Stomach smooth muscle (tissue), 2 donors: ENCODE results near the gene CELA2B.
A peak's percentile ranks its signal among the peaks of the same experiment; 100 is the strongest.
"Not testable (repeated sequence)": the region's sequence is repeated elsewhere in the genome, so short reads cannot be mapped to it uniquely, and the experiment has no call there.

Experiments
- H3K27ac ChIP-seq: one replicate; pipeline ENCODE4 v1.7.0; 2013; ENCODE audit warnings: mild to moderate bottlenecking, low read length, inconsistent platforms
- H3K27me3 ChIP-seq, 2 donors: one replicate each; pipeline ENCODE4 v1.7.0; 2013; ENCODE audit warnings: low read length in 2 of 2; ENCODE audit not compliant: insufficient read depth in 2 of 2, control insufficient read depth in 1 of 2
- H3K36me3 ChIP-seq, 2 donors: one replicate each; pipeline ENCODE4 v1.7.0; 2013; ENCODE audit warnings: low read length in 2 of 2; ENCODE audit not compliant: control insufficient read depth in 2 of 2, insufficient read depth in 2 of 2
- H3K4me1 ChIP-seq: one replicate; pipeline ENCODE4 v1.7.0; 2013; ENCODE audit warnings: low read length; ENCODE audit not compliant: control insufficient read depth, insufficient read depth
- H3K4me3 ChIP-seq, 2 donors: one replicate each; pipeline ENCODE4 v1.7.0; 2013; ENCODE audit warnings: low read length in 2 of 2
- H3K9ac ChIP-seq, 2 donors: one replicate each; pipeline ENCODE4 v1.7.0; 2013; ENCODE audit warnings: low read length in 2 of 2, mild to moderate bottlenecking in 1 of 2
- H3K9me3 ChIP-seq, 2 donors: one replicate each; pipeline ENCODE4 v1.7.0; 2013; ENCODE audit warnings: low read length in 2 of 2; ENCODE audit not compliant: control insufficient read depth in 2 of 2
- donor health status: healthy.
- donor health status: Pancreatic carcinoma.

Gene CELA2B

GRCh38 chr1:15469361-15469760, 6.5 kb upstream of the CELA2B start:
- Histone ChIP-seq H3K9me3 (no peaks in the 10 kb centered on the region), H3K4me3 (no peak overlapping the region), H3K36me3 (no peaks in the 10 kb centered on the region), H3K27me3 (no peaks in the 10 kb centered on the region), H3K27ac (peak overlapping the region; percentile 18), H3K4me1 (peaks cover 11% of the 10 kb centered on the region), H3K9ac (no peak overlapping the region)

GRCh38 chr1:15469821-15470448, 6.0 kb upstream of the CELA2B start:
- H3K27ac ChIP-seq: peak overlapping the region; percentile 18
- not testable (repeated sequence) for H3K9ac ChIP-seq, H3K36me3 ChIP-seq, H3K27me3 ChIP-seq, H3K4me3 ChIP-seq, H3K9me3 ChIP-seq
- H3K4me1 ChIP-seq: peaks cover 11% of the 10 kb centered on the region

DNA sequence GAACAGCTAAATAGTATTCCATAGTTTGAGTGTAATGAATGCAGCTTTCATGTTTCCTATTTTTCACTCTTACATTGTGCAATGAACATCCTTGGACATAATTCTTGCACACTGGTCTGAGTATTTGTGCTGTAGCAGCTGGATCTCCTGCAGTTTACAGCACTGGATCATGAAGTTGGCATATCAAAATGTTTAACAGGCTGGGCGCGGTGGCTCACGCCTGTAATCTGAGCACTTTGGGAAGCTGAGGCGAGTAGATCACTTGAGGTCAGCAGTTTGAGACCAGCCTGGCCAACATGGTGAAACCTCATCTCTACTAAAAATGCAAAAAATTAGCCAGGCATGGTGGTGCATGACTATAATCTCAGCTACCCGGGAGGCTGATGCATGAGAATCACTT, 4.8 kb upstream of the CELA2B start:
- not testable (repeated sequence) for H3K9ac ChIP-seq, H3K36me3 ChIP-seq, H3K9me3 ChIP-seq, H3K27ac ChIP-seq, H3K4me3 ChIP-seq, H3K27me3 ChIP-seq
- peaks cover 11% of the 10 kb centered on the region for H3K4me1 ChIP-seq

DNA sequence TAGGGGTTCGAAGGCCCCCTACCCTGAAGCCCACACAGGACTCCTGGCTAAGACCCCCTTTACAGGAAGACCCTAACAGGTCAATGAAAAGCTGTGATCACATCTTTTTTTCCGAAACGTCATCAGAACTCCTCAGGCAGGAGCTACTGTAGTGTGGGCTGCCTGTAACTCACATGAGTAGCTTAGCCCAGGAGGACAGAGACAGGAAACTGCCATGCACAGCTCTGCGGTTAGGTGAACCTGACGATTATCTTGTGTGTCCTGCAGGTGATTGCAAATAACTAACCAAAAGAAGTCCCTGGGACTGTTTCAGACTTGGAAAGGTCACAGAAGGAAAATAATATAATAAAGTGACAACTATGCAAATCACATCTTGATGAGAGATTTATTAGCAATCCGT, 4.2 kb upstream of the CELA2B start:
- H3K36me3 ChIP-seq, H3K9me3 ChIP-seq, H3K4me3 ChIP-seq, H3K27me3 ChIP-seq, H3K27ac ChIP-seq, H3K9ac ChIP-seq: not testable (repeated sequence)
- peaks cover 11% of the 10 kb centered on the region for H3K4me1 ChIP-seq

DNA sequence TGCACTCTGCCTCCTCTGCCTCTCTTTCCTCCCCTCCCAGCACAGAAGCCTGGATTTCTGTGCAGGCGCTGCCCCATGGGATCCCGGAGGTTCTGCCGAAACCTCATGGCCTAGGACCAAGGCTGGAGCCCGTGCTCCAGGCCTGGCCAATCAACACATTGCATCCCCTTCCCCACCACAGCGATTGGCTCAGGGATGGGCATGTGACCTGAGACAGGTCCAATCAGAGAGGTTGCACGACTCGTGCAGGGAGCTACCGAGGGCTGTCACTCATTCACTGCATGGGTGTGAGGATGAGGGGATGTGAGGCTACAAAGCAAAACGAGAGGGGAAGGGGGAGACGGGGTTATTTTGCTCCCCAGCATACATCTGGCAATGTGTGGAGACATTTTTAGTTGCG, 3.3 kb upstream of the CELA2B start:
- Histone ChIP-seq H3K9ac (no peak overlapping the region), H3K27me3 (no peaks in the 10 kb centered on the region), H3K4me1 (peaks cover 11% of the 10 kb centered on the region), H3K27ac (no peak overlapping the region), H3K9me3 (no peaks in the 10 kb centered on the region), H3K36me3 (no peaks in the 10 kb centered on the region), H3K4me3 (no peak overlapping the region)

DNA sequence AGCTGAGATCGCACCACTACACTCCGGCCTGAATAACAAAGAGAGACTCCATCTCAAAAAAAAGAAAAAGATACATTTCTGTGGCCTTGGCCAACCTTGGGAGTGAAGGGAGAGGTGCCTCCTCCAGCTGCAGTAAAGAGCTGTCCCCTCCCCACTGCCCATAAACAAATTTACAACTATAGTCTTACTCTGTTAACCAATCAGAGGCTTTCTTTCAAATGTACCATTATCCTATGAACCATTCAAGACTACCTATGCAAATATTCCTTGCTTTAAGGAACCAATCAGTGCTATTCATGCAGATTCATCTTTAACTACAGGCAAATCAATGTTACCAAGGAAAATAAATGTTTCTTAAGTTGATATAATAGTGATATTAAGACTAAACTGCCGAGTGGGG, 1.0 kb downstream of the CELA2B start:
- Histone ChIP-seq H3K27me3 (no peaks in the 10 kb centered on the region), H3K9me3 (no peaks in the 10 kb centered on the region), H3K4me1 (no peaks in the 10 kb centered on the region), H3K4me3 (no peak overlapping the region), H3K9ac (no peak overlapping the region), H3K36me3 (no peaks in the 10 kb centered on the region), H3K27ac (no peak overlapping the region)

GRCh38 chr1:15477646-15478212, 1.8 kb downstream of the CELA2B start:
- Histone ChIP-seq H3K9me3 (no peaks in the 10 kb centered on the region), H3K4me3 (no peak overlapping the region), H3K36me3 (no peaks in the 10 kb centered on the region), H3K9ac (no peak overlapping the region), H3K27ac (no peak overlapping the region), H3K4me1 (no peaks in the 10 kb centered on the region), H3K27me3 (no peaks in the 10 kb centered on the region)

DNA sequence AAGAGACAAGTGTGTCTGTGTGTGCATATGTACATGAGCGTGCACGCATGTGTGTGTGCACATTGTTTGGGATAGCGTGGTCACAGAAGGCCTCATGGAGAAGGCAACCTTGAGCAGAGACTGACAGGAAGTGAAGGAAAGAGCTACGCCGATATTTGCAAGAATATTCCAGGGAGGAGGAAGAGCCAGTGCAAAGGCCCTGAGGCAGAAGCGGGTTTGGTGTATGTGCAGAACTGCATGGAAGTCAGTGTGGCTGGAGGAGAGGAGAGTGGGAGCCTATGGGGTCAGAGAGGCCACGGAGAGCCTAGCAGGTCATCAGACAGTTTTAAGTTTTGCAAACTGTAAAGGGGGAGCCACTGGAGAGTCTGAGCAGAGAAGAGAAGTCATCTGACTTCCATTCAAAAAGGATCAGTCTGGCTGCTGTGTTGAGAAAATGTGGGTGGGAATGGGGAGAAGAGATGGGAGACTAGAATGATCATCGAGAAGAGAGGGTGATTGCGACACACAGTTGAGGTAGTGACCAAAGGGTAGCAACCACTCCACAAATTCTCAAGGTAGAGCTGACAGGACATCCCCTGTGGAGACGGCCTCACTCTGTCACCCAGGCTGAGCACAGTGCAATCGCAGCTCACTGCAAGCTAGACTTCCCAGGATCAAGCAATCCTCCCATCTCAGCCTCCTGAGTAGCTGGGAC, 3.9 kb downstream of the CELA2B start:
- no peaks in the 10 kb centered on the region for H3K36me3 ChIP-seq
- H3K4me1 ChIP-seq: no peaks in the 10 kb centered on the region
- no peak overlapping the region for H3K4me3 ChIP-seq
- no peak overlapping the region for H3K27ac ChIP-seq
- H3K9ac ChIP-seq: no peak overlapping the region
- H3K27me3 ChIP-seq: no peaks in the 10 kb centered on the region
- H3K9me3 ChIP-seq: no peaks in the 10 kb centered on the region

- H3K36me3 ChIP-seq, H3K27ac ChIP-seq, H3K9ac ChIP-seq, H3K27me3 ChIP-seq, H3K4me1 ChIP-seq, H3K4me3 ChIP-seq, H3K9me3 ChIP-seq: not testable (repeated sequence)
Observed at GRCh38 chr1:15482455-15482854, 6.6 kb downstream of the CELA2B start.

DNA sequence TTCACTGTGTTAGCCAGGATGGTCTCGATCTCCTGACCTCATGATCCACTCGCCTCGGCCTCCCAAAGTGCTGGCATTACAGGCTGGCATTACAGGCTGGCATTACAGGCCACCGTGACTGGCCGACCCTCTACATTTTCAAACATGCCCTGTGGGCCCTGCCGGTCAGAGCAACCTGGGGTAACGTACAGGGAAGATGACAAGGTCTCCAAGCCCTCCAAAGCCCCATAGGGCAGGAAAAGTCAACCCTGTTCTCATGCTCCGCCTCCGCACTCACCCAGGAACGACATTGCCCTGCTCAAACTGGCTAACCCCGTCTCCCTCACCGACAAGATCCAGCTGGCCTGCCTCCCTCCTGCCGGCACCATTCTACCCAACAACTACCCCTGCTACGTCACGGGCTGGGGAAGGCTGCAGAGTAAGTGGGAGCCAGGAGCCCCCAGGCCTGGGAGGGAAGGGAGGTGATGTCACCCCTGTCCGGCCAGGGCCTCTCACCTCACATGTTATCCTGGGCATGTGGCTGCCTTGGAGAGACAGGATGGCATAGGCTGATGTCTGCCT, 7.2 kb downstream of the CELA2B start:
- H3K36me3 ChIP-seq, H3K9ac ChIP-seq, H3K4me3 ChIP-seq, H3K27me3 ChIP-seq, H3K4me1 ChIP-seq, H3K27ac ChIP-seq, H3K9me3 ChIP-seq: not testable (repeated sequence)

DNA sequence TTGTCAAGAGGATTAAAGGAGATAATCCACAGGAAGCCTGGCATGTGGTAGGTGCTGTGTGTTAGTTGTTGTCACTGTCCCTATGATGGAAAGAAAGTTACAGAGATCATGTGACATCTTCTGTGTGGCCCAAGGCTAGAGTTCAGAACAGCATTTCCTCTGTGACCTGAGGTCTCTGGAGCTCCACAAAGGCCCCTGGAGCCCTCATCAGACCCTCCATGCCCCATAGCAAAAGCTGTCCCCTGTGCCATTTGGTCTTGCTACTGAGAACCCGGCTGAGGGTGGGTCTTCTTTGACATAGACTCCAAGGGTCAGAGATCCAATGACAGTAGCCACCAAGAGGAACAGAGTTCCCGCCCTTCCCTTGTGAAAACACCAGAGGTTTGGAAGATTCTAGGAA, 8.1 kb downstream of the CELA2B start:
- H3K4me3 ChIP-seq: no peak overlapping the region
- no peak overlapping the region for H3K9ac ChIP-seq
- peaks cover under 1% of the 10 kb centered on the region for H3K4me1 ChIP-seq
- H3K9me3 ChIP-seq: no peaks in the 10 kb centered on the region
- H3K27ac ChIP-seq: no peak overlapping the region
- H3K36me3 ChIP-seq: peaks cover 0 to 4% of the 10 kb centered on the region in 2 donors
- no peaks in the 10 kb centered on the region for H3K27me3 ChIP-seq
